ENCODE results near the gene GJC2.
A peak's percentile ranks its signal among the peaks of the same experiment; 100 is the strongest.
"Not testable (repeated sequence)": the region's sequence is repeated elsewhere in the genome, so short reads cannot be mapped to it uniquely, and the experiment has no call there.

GJC2 gene

DNA sequence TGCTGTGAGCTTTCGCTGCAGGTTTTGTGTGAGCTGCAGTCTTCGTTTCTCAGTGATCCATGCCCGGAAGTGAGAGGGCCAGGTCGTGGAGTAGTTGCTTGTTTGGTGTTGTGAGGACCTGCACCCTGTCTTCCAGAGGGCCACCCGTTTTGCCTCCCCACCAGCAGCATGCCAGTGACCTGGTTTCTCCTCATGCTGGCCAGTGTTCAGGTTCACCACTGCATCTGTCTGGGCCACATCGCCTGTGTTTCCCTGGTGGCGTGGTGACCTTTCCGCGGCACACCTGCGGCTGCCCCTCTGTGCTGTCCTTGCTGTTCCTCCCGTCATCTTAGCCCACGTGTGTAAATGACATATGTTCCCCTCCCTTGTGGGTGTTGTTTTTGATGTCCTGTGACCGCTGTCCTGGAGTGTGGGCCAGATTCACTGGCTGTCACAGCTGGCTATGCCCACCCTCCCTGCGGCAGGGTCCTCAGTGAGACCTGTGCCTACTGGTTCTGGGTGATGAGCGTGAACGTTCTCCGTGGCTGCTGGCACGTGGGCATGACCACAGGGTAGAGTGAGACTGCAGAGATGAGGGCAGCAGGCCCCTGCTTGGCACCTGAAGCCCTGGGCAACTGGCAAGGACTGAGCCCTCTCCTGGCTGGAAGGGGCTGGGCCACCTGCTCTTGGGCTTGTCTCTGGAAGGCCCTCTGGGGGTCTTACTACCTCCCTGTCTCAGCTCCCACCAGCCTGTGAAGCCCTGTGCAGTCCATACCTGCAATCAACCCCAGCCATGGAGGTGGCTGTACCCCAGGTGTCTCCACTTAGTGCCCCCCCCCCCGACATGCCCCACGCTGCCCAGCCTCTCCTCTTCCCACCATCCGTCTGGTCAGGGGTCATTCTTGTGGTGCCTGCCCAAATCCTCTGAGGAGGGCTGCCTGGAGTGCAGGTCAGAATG is 23.1 kb downstream of the GJC2 start:
- DNase-seq (ENCODE audit: low read depth in 3 of 3), result no peak

GRCh38 chr1:228173528-228174481 is 24.1 kb downstream of the GJC2 start:
- DNase-seq (ENCODE audit: low read depth in 3 of 3), result peak in 1 of 3 donors; percentile 21

DNA sequence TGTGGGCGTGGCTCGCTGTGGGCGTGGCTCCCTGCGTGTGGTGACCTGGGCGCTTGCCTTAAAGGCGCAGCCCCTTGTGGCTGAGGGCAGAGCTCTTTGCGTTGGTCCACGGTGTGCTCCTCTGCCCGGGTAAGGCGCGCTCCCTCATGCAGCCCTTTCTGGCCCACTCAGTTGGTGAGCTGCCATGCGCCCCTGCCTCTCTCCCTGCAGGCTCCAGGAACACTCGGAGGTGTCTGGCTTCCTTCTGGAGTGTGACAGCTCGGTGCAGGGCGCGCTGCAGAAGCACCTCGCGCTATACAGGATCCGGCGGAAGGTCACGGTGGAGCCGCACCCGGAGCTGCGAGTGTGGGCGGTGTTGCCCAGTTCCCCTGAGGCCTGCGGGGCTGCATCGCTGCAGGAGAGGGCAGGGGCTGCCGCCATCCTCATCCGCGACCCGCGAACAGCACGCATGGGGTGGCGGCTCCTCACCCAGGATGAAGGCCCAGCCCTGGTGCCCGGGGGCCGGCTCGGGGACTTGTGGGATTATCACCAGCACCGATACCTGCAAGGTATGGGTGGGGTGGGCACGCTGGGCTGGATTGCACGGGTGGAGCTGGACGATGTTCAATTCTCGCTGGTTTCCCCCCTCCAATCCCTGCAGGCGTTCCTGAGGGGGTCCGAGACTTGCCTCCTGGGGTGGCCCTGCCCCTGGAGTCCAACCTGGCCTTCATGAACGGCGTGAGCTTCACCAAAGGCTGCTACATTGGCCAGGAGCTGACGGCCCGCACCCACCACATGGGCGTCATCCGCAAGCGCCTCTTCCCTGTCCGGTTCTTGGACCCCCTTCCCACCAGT is 25.0 kb downstream of the GJC2 start:
- no peak for DNase-seq (ENCODE audit: low read depth in 3 of 3)

- no peak for DNase-seq (ENCODE audit: low read depth in 3 of 3)
These were observed 25.7 kb downstream of the GJC2 start for GRCh38 chr1:228175316-228176023.

- no peak for DNase-seq (ENCODE audit: low read depth in 3 of 3)
These were observed 26.3 kb downstream of the GJC2 start for GRCh38 chr1:228176024-228176395.

DNA sequence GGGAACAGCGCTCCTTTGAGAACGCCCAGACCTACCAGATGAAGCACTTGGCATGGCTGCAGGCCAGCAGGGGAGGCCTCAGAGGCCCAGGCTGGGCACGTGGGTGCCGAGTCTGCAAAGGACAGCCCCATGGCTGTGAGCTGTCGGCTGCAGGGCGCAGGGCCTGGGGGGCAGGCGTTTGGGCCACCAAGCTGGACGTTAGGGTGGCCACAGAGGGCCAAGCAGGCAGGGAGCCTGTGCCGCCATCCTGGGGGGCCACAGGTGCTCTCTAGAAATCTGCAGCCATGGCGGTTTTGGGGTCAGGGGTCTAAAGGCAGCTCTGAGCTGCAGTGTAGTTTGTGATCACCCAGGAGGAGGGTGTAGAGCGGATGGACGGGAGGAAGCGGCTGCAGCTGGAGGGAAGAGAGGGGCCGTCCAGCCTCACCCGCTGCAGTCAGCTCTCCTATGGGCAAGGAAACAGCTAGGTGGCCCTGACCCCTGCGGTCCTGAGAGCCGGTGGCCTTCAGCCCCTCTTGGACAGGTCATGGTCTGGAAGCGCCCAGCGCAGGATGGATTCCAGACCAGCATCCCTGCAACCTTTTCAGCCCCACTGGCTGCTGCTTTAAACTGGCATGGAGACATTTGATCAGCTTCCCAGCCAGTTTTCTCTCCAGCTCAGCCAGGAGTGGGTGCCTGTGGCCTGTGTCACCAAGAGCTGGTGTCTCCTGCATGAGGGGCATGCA is 26.9 kb downstream of the GJC2 start:
- DNase-seq (ENCODE audit: low read depth in 3 of 3), result no peak

GRCh38 chr1:228177183-228177475 is 27.4 kb downstream of the GJC2 start:
- no peak for DNase-seq (ENCODE audit: low read depth in 3 of 3)

DNA sequence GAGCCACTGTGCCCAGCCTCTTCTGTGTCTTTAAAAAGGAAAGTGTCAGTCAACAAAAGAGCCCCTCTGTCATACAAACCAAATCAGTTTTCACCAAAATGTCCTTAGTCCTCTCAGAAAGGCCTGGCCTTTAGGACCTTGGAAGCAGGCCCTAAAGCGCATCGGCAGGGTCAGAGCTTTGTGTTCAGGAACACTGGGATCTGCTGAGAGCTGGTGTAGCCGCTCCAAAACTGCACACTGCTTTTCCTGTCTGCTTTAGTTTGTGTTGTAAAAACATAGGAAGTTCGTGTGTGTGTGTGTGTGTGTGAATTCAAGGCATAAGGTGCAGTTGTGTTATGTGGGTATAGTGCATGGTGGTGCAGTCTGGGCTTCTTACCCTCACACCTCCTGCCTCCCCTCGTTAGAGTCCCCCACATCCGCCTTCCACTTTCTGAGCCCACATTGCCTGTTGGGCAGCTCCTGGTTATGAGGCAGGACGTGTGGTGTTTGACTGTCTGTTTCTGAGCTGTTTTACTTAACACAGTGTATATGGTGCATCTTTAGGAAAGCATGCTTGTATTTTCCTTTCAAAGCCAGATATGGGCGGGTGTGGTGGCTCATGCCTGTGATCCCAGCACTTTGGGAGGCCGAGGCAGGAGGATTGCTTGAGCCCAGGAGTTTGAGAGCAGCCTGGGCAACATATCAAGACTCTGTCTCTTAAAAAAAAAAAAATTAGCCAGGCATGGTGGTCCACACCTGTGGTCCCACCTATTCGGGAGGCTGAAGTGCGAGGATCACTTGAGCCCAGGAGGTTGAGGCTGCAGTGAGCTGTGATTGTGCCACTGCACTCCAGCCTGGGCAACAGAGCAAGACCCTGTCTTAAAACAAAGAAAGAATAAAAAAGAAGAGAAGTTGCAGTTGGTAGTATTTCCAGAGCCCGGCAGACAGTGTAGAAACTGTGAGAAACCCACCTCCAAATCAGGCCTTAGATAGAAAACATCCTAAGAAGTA is 28.3 kb downstream of the GJC2 start:
- DNase-seq (ENCODE audit: low read depth in 3 of 3), result no peak

GRCh38 chr1:228178737-228179684 is 29.3 kb downstream of the GJC2 start:
- no peak for DNase-seq (ENCODE audit: low read depth in 3 of 3)

DNA sequence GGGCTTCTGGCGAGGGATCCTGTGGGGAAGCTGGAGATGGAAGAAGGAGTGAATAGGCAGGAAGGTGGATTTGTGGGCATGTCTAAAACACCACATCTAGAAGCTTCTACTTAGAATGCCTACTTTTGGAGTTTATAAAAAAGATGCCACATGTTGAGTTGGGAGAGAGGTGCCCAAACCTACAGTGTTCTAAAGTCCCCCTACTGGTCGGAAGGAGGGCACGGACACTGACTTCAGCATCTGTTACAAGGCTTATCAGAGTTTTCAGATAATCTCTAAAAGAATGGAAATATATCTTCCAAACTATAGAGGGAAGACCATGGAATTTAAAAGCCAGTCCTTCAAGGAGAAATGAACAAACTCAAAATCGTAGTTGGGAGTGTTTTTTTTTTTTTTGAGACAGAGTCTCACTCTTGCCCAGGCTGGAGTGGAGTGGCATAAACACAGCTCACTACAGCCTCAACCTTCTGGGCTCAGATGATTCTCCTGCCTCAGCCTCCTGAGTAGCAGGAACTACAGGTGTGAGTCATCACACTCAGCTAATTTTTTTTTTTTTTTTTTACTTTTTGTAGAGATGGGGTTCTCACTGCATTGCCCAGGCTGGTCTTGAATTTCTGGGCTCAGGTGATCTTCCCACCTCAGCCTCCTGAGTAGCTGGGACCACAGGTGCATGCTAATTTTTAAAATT is 30.7 kb downstream of the GJC2 start:
- no peak for DNase-seq (ENCODE audit: low read depth in 3 of 3)

DNA sequence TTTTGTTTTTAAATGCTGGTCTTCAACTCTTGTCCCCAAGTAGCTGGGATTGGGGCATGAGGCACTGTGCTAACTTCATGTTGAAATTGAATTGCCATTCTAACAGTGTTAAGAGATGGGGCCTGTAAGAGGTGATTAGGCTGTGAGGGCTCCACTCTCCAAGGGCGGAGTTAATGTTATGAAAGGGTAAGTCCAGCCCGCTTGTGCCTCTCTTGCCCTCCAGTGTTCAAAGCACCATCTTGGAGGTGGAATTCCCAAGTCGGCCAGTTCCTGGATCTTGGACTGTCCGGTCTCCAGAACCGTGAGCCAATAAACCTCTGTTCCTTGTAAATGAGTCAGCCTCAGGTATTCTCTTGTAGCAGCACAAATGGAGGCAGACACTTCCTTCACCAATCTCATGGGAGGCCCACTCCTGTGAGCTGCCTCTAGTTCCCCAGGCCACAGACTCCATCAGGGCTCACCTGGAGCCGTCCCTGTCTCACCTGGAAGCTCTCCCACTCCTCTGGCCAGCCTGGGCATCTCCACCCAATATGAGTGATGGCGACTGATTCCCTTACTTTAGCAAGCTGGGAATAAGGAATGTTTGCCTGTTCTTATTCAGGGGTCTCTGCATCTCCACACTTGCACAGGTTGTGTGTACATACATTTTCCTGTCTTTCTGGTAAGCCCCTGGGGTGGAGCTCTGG is 31.4 kb downstream of the GJC2 start:
- no peak for DNase-seq (ENCODE audit: low read depth in 3 of 3)

DNA sequence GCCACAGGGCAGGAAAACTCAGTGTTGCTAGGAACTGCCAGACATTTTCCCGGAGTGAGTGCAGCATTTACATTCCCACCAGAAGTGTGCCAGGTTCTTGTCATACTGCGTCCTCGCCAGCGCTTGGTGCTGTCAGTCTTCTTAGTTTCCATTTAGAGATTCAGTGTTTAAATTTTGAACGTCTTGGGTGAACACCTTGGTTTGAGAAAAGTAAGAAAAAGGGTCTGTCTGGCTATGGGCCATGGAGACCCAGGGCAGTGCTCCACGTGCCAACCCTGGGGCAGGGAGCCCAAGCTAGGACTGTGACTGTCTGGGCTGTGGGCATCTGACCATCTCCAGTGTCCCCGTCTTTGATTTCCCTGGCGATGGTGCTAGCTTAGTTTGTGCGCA is 31.9 kb downstream of the GJC2 start:
- DNase-seq (ENCODE audit: low read depth in 3 of 3), result no peak

DNA sequence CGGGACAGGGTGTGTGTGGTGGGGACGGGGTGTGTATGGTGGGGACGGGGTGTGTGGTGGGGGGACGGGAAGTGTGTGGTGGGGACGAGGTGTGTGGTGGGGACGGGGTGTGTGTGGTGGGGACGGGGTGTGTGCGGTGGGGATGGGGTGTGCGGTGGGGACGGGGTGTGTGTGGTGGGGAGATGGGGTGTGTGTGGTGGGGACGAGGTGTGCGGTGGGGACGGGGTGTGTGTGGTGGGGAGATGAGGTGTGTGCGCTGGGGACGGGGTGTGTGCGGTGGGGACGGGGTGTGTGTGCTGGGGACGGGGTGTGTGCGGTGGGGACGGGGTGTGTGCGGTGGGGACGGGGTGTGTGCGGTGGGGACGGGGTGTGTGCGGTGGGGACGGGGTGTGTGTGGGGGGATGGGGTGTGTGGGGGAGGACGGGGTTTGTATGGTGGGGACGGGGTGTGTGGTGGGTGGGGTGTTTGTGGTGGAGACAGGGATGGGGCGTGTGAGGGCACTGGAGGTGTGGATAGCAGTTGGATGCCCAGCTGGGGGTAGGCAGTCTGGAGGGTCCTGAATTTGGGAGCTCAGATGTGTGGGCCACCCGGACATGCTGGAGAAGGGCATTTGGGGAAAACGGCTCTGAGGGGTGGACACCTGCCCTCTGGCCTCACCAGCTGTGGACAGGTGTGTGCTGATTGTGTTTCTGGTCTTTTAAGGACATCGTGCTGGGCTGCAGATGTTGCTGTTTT is 32.7 kb downstream of the GJC2 start:
- no peak for DNase-seq (ENCODE audit: low read depth in 3 of 3)

GRCh38 chr1:228184152-228184551 is 34.4 kb downstream of the GJC2 start:
- no peak for DNase-seq (ENCODE audit: low read depth in 3 of 3)

GRCh38 chr1:228185641-228185965 is 35.9 kb downstream of the GJC2 start:
- DNase-seq (ENCODE audit: low read depth in 3 of 3), result no peak

GRCh38 chr1:228188249-228188648 is 38.5 kb downstream of the GJC2 start:
- not testable (repeated sequence) for DNase-seq (ENCODE audit: low read depth in 3 of 3)

Measured in stimulated activated CD4-positive, alpha-beta T cell treated with anti-CD3 and anti-CD28 coated beads, TNF-alpha, amount 100 ng/mL, for 48 hours (primary cell).